Activated CD4-positive, alpha-beta T cell treated with anti-CD3 and anti-CD28 coated beads, Interleukin-2, Interleukin-6, amounts not matched to agents 100 ng/mL and 50 ng/mL, durations not matched to agents 16 hours and 8 hours (primary cell): ENCODE data around the gene AGAP3.

Experiments
- DNase-seq: peaks from one replicate; pipeline ENCODE4 v3.0.0-alpha.2; 2020

Gene AGAP3

GRCh38 chr7:151138153-151138851, 52.0 kb downstream of the AGAP3 start:
- no peak for DNase-seq

DNA sequence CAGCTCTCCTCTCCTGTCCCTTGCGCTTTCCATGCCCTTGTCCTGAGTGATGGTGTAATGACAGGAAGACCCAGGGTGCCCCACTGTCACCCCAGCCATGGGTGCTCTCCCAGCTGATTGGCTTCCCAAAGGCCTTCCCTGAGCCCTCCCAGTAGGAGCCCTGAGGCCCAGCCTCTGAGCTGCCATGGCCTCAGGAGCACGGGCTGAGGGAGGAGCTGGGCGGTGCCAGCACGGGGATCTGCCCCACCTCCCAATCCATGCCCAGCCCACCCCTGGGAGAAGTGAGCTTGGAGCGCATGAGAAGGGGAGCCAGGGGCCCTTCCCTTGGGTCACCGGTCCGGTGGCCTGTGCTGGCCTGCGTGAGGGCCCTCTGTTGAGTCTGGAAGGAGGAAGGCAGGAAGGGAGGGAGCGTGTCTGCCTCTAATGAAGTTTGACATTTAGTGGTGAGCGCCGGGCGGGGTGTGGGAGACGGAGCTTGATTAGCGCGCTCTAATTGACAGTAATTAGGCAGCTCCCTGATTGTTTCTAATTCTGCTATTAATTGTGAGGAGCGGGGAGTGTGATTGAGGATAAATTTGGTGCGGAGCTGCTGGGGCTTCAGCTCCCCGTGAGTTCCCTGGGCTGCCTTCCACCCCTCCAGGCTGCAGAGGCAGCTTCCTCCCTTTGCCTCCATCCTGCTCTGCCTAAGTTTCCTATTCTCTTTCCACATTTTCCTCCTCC, 53.0 kb downstream of the AGAP3 start:
- DNase-seq, result no peak

GRCh38 chr7:151139791-151140190, 53.5 kb downstream of the AGAP3 start:
- DNase-seq, result no peak

DNA sequence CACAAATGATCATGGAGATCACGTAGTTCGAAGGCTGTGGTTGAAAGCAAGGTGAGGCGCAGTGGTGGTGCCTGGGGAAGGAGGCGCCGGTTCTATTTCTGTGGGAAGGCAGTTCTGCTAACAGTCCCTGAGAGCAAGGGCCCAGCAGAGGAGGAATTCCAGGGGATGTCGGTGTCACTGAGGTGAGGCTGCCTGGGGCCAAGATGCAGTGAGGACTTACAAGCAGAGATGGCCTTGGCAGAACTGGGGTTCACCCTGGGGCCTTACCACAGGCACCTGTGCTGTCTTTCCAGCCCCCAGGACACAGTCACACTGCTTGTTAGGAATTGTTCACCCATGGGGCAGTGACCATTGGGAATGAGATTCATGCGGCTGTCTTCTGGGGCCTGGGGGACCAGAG, 54.6 kb downstream of the AGAP3 start:
- no peak for DNase-seq

DNA sequence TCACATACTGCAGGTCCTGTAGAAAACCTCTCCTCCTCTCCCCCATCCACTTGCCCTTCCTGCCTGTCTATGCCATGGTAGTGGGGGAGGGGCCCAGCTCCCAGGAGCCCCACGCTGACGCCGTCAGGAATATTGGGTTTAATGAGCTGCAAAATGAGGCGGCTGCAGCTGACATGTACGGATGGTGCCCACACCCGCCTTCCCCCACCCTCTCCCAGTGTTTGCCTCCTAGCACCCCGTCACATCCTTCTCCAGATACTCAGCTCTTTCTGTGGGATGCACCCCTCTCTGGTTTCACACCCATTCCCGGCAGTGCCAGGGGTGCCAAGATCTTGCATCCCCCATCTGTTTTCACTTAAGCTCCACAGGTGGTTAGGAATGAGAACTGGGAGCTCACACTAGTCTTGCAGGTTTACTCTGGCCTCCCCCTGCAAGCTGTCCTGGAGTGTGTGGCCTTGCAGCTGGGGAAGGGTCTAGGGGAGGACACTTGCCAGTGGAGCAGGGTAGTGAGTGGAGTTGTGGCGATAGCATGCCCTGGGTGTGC, 55.1 kb downstream of the AGAP3 start:
- DNase-seq, result no peak

DNA sequence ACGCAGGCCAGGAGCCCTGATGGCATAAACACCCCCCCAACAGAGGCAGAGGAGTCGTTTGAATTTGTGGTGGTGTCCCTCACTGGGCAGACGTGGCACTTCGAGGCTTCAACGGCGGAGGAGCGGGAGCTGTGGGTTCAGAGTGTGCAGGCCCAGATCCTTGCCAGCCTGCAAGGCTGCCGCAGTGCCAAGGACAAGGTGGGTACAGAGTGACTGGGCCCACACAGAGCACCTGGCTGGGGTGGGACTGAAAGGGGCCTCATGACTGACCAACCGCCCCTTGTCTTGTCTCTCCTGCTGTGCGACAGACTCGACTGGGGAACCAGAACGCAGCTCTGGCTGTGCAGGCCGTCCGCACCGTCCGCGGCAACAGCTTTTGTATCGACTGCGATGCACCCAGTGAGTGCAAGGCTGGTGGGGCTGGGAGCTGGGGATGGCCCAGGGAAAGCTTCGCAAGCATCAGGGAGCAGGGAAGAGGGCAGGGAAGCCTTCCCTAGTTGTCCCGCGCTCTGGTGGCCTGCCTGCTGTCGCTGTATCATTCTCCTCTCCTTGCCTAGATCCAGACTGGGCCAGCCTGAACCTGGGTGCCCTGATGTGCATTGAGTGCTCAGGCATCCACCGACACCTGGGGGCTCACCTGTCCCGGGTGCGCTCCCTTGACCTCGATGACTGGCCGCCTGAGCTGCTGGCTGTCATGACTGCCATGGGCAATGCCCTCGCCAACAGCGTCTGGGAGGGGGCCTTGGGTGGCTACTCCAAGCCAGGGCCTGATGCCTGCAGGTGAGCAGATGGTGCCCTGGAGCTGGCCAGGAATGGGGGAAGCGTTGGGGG, 55.8 kb downstream of the AGAP3 start:
- DNase-seq, result no peak

- no peak for DNase-seq
Observed at GRCh38 chr7:151142686-151143040, 56.4 kb downstream of the AGAP3 start.

GRCh38 chr7:151143261-151144015, 57.2 kb downstream of the AGAP3 start:
- DNase-seq, result no peak

- DNase-seq, result no peak
Observed at GRCh38 chr7:151144387-151144786, 58.1 kb downstream of the AGAP3 start.

- DNase-seq, result no peak
Observed at GRCh38 chr7:151146761-151147160, 60.5 kb downstream of the AGAP3 start.

GRCh38 chr7:151148319-151149259, 62.3 kb downstream of the AGAP3 start:
- no peak for DNase-seq

- no peak for DNase-seq
Observed at GRCh38 chr7:151150388-151150787, 64.1 kb downstream of the AGAP3 start.

DNA sequence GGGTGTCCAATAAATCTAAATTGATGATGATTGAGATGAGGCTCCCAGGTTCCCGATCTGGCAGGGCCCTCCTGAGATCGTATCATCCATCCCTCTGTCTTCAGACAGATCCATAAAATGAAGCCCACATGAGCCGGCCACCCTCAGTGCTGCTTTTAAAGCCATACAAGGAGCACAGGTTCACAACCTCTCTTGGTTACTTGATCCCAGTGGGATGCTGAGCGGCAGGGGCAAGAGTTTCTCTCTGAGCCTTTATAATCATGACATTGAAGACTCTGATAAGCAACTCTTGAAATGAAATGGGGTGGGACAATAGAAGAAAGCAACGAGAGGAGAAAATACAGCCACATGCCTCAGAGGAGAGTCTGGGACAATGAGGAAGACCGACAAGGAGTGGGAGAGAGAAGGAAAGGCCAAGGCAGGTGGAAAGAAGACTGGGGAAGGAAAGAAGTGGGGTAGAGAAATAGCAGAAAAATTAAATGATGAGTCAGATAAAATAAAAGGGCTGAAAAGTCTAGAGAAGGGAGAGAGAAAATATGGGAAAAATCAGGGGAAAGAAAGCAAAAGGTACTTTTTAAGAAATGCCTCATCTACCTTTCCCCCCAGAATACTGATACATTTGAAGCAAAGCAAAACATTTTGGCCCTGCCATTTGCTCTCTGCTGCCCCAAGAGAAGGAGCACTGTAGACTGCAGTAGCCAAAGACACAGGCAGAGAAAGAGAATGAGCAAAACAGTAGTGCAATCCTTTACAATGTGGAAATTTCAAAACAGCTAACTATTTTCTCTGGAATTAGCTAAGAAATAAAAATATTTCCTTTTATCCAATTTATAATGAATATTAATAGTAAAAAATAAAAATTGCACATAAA, 66.6 kb downstream of the AGAP3 start:
- DNase-seq, result no peak

DNA sequence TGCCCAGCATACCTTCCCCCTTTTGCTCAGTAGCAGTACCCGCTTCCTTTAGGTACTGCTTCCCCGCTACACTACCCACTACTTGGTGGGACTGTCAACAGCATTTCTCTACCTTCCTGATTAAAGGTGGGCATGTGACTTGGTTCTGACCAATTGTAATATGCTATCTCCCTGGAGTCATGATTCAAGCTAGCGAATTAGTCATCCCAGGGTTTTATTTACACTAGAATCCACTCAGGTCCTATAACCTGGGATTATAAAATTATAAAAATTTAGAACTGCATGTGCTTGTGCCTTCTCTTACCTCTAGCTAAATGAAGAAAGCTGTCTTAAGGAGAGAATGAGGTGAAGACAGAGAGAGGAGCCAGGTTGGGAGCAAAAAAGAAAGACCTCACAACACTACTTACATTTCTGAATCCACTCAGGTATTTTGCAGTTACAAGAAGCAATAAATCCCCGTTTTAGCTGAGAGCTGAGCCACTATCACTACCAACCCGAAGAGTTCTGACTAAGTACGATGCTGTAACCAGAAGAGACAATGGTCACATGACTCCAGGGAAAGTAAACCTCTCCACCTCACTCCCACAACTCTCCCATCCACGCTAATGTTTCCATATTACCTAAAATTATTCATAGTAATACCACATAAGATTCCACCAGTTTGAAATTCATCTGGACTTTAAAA, 71.5 kb downstream of the AGAP3 start:
- DNase-seq, result no peak

DNA sequence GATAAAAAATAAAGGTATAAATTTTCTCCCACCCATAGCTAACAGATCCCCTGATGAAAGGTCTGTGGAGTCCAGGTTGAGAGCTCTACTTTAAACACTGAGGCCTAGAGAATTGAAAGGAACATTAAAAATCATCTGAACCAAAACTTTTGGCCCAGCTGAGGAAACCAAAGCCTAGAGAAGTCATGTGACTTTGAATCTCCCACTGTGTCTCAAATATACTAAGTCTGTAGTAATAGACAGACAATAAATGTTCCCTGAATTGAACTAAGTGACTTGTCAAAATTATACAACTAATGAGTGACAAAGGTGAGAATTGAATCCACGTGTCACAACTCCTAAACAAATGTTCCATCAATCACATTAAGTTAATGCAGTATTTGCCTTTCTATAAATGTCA, 75.5 kb downstream of the AGAP3 start:
- no peak for DNase-seq

DNA sequence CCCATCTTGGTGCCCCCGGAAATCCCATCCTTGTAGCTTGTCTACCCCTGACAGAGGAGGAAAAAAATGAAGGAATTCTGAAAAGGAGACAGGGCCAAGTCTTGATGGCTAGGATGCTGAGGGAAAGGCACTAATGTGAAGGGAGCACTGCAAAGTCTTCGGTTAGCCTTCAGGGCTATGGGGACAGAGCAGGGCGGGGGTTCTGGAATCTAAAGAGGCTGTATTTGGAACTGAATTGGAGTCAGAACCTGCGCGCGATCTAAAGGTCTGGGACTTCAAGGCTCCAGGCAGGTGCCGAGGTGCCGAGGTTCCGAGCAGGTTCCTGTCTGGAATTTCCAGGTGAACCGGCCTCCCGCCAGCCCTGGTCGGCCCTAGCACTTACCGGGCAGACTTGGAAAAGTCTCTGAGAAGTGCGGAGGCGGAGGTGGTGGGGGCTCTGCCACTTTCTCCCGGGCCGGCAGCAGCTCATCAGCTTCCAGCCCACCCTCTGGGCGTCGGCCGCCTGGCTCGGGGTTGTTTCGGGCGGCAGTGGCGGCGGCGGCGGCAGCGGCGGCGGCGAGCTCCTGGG, 80.4 kb downstream of the AGAP3 start:
- no peak for DNase-seq

DNA sequence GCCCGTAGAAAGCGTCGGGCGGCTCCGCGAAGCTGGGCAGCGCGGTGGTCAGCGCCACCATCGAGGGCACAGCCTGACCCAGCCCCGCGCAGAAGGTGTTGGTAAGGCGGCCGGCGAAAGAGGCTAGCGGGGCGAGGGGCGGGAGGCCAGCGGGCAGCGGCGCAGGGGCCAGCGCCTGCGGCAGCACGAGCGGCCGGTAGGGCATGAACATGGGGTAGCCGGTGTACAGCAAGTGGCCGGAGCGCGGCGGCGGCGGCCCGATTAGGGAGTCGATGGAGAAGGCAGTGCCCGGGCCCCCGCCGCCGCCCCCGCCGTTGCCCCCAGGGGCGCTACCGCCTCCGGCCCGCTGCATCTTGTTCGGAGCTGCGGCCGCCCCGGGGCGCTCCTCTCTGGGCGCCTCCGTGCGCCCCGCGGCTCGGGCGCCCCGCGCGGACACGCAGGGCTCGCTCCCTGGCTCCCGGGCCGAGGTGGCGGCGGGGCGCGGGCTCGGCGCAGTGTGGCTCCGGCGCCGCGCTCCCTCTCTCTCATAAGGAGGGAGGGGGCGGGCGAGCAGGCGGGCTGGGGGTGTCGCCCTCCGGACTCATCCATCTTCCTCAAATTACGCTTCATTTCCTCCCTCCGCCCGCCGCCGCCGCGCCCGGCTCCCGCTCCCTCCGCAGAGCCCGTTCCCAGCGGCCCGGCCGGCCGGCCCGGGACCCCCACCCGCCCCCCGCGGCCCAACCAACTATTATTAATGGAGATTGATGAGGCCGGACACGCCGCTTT, 81.1 kb downstream of the AGAP3 start, which contains the start of gene GBX1:
Gene GBX1, minus strand, starts transcription at position 498 of the 765 bp plus-strand sequence. Its CDS starts 146 bp downstream, at position 352.
- no peak for DNase-seq

- DNase-seq, result peak; percentile 65
Observed at GRCh38 chr7:151168003-151168786, 81.9 kb downstream of the AGAP3 start.
